ENCODE results near the gene MRPL22. TPM values are rescaled to one million over a fixed set of nuclear protein-coding genes. Genes with fewer than 3 reads are reported as not detected.

Gene MRPL22
- total and polyA plus RNA-seq, 2 of the 13 experiments (the other 11 are each of a cell fraction or from before 2014, with no cell fraction given), result 66.8 to 84.8 TPM

DNA sequence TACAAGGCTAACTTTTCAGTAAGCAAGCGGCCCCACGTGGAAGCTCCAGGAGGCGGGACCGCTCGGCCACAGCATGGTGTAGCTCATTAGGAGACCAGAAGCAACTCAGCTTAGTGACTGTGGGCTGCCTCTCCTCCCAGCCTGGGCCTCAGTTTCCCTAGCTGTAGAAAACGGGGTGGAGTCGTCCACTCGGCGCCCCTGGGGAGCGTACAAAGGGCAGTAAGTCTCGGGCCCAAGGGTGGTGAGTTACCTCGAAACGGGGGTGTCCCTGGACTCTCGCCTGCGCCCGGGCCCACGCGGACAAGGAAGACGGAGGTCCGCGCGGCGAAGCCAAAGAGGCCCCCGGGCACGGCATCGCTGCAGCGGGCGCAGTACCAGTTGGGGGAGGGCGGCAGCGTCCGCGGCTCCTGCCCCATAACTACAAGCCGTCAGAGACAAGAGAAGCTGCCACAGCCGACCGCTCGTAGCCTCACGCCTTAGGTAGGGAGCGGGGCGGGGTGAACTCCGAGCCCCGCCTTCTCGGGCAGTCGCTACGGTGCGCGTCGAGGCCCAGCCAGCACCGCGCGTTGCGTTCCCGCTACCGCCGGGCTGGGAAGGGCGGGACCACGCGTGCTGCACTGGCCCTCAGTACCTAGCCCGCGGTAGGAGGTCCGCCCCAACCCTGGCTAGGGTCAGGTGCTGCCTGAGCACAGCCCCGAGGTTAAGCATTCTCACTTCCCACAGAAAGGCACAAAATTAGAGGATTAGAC is 3.0 kb upstream of the MRPL22 start, which contains the start of gene GEMIN5 (continued):
- TF ChIP-seq ZBTB3 (CRISPR knock-in tag; IDR thresholded peaks at IDR 0.05; ENCODE audit: borderline replicate concordance, low read depth) (0 out of 2 replicates have a peak, but pooled peaks have one; percentile 40), SALL1 (CRISPR knock-in tag; IDR thresholded peaks at IDR 0.05) (peak; percentile 85), NFAT5 (CRISPR knock-in tag; IDR thresholded peaks at IDR 0.05) (no peak), DPF2 (CRISPR knock-in tag; IDR thresholded peaks at IDR 0.05; ENCODE audit: borderline replicate concordance, low read depth) (no peak), ZNF577 (CRISPR knock-in tag; IDR thresholded peaks at IDR 0.05; ENCODE audit: borderline replicate concordance, low read depth) (no peak), MEIS1 (CRISPR knock-in tag; IDR thresholded peaks at IDR 0.05; ENCODE audit: borderline replicate concordance) (peak; percentile 86; the same call in 1 of the 2 replicates), ZNF232 (CRISPR knock-in tag; IDR thresholded peaks at IDR 0.05; ENCODE audit: borderline replicate concordance) (peak; percentile 23; the same call in 1 of the 2 replicates), ZNF878 (CRISPR knock-in tag; IDR thresholded peaks at IDR 0.05) (no peak), RBM39 (IDR thresholded peaks at IDR 0.05; ENCODE audit: low read depth, low read length, poor library complexity, severe bottlenecking) (peak; percentile 40), TFDP2 (CRISPR knock-in tag; IDR thresholded peaks at IDR 0.05) (peak; percentile 92), SETDB1 (CRISPR knock-in tag; IDR thresholded peaks at IDR 0.05; ENCODE audit: borderline replicate concordance) (no peak), ASH2L (IDR thresholded peaks at IDR 0.05; ENCODE audit: insufficient read length, low read depth, low read length) (peak; percentile 91), ZBTB14 (CRISPR knock-in tag; IDR thresholded peaks at IDR 0.05) (no peak), CBX2 (IDR thresholded peaks at IDR 0.05; ENCODE audit: low read depth, low read length) (no peak), CBX2 (CRISPR knock-in tag; IDR thresholded peaks at IDR 0.05; ENCODE audit: low read depth) (no peak), SAP130 (CRISPR knock-in tag; IDR thresholded peaks at IDR 0.05; ENCODE audit: low read depth) (peak; percentile 90)
- TF ChIP-seq, protein P1, sequence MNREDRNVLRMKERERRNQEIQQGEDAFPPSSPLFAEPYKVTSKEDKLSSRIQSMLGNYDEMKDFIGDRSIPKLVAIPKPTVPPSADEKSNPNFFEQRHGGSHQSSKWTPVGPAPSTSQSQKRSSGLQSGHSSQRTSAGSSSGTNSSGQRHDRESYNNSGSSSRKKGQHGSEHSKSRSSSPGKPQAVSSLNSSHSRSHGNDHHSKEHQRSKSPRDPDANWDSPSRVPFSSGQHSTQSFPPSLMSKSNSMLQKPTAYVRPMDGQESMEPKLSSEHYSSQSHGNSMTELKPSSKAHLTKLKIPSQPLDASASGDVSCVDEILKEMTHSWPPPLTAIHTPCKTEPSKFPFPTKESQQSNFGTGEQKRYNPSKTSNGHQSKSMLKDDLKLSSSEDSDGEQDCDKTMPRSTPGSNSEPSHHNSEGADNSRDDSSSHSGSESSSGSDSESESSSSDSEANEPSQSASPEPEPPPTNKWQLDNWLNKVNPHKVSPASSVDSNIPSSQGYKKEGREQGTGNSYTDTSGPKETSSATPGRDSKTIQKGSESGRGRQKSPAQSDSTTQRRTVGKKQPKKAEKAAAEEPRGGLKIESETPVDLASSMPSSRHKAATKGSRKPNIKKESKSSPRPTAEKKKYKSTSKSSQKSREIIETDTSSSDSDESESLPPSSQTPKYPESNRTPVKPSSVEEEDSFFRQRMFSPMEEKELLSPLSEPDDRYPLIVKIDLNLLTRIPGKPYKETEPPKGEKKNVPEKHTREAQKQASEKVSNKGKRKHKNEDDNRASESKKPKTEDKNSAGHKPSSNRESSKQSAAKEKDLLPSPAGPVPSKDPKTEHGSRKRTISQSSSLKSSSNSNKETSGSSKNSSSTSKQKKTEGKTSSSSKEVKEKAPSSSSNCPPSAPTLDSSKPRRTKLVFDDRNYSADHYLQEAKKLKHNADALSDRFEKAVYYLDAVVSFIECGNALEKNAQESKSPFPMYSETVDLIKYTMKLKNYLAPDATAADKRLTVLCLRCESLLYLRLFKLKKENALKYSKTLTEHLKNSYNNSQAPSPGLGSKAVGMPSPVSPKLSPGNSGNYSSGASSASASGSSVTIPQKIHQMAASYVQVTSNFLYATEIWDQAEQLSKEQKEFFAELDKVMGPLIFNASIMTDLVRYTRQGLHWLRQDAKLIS (CRISPR knock-in tag; IDR thresholded peaks at IDR 0.05), result no peak
